Femur (tissue), 1 donor: Measurements from ENCODE around the gene CCR3.
"Not testable (repeated sequence)": the region's sequence is repeated elsewhere in the genome, so short reads cannot be mapped to it uniquely, and the experiment has no call there.

ENCODE experiments used
- DNase-seq: peaks from one replicate; pipeline ENCODE4 v3.0.0-alpha.2; 2017

The CCR3 gene

GRCh38 chr3:46242120-46242519, at the start of gene CCR3:
Gene CCR3 (plus strand): TSS chr3:46242460. CDS start chr3:46265159, 22,699 bp downstream.
- DNase-seq = no peak

GRCh38 chr3:46192939-46193338, 49.3 kb upstream of the CCR3 start:
- DNase-seq = no peak

DNA sequence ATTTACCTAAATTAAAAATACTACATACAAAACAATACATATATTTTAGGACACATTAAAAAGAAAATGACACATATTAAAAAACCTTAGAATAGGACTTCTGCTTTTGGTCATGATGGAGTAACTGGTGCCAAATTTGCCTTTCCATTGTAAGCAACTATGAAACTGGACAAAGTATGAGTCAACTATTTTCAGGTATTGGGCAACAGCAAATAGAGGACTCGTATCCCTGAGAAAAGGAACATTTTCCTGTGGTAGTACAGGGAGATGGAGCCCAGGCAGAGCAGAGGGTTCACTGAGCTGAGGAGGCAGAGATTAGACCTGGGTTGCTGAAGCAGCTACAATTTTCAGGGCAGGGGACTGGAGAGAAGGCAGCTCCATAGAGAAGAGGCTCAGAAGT, 48.8 kb upstream of the CCR3 start:
- DNase-seq = no peak

GRCh38 chr3:46194868-46195553, 47.2 kb upstream of the CCR3 start:
- no peak for DNase-seq

DNA sequence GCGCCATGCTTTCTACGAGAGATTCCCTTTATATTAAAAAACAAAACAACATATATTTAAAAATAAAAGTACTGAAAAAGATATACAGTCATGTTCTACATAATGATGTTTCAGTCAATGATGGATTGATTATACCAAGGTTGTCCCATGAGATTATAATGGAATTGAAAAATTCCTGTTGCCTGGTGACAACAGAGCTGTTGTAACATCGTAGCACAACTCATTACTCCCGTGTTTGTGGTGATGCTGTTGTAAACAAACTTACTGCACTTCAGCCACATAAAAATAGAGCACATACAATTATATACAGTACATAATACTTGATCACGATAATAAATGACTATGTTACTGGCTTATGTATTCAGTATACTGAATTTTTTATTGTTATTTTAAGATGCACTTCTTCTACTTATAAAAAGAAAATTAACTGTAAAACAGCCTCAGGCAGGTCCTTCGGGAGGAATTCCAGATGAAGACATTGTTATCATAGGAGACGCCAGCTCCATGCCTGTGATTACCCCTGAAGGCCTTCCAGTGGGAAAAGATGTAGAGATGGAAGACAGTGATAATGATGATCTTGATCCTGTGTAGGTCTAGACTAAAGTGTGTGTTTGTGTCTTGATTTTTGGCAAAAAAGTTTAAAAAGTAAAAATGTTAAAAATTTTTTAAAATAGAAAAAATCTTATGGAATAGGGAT, 45.9 kb upstream of the CCR3 start:
- DNase-seq = no peak

DNA sequence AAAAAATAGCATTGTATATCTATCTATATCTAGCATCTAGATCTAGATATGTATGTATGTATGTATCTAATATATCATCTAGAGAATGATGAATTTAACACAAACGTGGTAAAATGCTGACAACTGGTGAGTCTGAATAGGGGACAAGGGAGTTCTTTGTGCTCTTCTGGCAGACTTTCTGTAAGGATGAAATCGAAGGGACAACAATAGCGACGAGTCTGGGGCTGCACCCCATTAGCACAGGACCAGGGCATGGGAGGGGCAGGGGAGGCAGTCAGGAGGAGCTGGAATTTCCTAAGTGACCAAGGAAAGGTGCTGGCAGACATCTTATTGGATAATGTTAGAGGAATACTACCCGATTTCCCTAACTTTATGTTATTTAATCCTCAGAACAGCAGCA, 42.0 kb upstream of the CCR3 start:
- DNase-seq = no peak

GRCh38 chr3:46200790-46201189, 41.5 kb upstream of the CCR3 start:
- DNase-seq = no peak

- no peak for DNase-seq
These were observed 39.7 kb upstream of the CCR3 start for GRCh38 chr3:46202535-46202934.

DNA sequence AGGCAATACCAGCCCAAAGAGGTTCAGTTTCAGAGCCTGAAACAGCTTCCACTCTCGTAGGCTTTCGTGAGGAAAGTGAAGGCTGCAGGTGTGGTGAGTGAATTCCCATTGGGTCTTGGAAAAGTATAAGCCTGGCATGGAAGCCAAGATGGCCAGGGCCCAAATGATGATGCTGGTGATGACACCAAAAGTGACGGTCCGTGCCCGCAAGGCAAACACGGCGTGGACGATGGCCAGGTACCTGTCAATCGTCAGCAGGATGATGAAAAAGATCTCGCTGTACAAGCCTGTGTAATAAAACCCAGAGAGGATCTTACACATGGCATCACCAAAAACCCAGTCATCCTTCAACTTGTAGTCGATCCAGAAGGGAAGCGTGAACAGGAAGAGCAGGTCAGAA, 38.6 kb upstream of the CCR3 start:
- DNase-seq = no peak

DNA sequence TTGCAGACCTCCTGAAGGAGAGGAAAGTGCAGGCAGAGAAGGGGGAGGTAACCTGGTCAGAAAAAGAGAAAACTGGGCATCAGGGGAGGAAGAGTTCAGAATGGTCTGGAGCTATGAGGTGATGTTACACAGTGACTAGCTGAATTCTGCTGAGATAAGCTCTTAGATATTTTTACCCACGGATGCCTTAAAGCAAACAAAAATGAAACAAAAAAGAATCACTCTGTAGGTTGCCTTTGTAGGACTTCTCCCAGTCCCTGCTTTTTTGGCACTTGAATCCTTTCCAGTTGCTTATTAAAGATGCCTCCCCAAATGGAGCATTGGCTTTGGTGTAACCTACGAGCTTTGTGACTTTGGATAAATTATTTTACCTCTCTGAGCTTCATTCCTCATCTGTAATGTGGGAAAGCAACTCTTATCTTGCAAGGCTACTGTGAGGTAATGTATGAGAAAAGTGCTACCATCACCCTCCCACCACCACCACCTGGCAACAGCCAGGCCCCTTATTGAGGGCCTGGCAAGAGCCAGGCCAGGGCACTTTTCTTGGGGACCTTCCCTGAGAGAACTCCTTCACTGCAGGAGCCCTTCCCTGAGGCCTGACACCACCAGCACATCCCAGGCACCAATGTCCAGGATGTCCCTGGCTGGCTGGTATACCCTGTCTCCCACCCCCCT, 36.8 kb upstream of the CCR3 start:
- no peak for DNase-seq

DNA sequence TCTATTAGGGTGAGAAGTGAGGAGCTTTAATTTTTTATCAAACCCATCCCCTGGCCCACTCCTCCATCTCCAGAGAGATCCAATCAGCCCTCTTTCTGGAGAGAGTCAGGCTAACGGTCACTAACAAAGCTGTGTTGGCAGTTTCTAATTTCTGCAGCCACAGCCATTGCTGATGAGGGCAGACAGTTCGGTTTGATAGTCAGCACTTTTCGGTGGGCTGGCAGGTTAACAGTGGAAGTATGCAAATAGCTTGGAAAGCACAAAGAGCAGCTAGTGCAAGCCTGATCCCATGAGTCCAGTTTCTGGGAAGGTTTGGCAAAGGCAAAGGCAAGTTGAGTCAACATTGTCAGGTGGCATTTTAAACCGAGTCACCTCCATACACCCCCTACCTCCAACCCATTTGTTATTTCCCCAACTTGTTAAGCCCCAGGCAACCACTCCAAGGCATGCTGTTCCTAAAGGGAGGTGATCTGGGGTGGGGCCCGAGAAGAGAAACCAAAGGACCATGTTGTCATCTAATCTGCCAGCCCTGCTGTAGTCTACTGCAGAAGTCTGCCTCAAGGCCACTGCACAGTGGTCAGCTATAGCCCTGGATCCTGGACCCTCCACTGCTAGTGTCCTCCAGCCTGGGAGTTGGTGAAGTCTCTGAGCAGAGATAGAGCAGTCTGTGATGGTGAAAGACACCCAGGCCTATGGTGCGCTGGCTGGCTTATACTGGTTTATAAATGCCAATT, 35.8 kb upstream of the CCR3 start:
- DNase-seq = no peak

- not testable (repeated sequence) for DNase-seq
These were observed 34.7 kb upstream of the CCR3 start for GRCh38 chr3:46207514-46207913.

DNA sequence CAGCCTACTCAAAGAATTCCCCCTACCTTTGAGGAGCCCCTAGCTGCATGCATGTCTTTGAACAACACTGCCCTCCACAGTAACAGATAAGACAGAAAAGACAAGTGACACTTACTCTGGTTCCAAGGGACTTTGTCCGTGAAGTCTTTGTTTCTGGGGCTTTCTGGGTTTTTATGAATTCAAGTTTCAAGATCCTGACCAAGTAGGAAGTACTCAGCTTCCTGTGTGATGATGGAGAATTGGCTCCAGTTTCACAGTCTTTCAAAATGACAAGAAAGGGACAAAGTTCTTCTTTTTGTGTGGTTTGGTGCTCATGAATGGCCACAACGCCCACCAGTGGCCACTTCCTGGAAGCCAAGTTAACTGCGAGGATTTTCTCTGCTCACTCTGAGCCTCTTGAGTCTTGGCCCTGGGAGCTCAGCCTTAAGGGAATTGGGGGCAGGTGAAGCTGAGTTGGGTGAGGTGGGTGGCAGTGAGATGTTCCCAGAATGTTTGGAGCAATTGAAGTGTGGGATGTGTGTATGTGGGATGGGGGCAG, 34.0 kb upstream of the CCR3 start, which contains the start of gene CCR1:
CCR1 (minus strand) TSS at position 147 of the 538 bp plus-strand sequence. CDS start 4,000 bp downstream, outside the sequence.
- DNase-seq = peak; percentile 39

DNA sequence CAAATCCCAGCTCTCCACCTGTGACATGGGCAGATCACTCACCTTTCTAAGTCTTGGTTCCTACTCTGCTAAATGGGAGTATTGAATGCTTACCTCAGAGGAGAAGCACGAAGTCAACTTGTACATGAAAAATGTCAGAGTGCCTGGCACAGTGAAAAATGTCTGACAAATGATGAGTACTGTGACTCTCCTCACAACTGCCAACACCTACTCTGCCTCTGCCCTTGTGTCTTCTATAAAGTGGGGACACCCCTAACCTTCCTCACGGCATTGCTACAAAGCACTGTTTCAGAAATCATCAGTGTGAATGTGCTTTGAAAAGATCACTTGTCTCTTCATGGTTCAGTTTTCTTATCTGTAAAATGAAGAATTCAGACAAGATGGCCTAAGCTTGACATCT, 33.2 kb upstream of the CCR3 start:
- DNase-seq = no peak

GRCh38 chr3:46209746-46210470, 32.4 kb upstream of the CCR3 start:
- no peak for DNase-seq

- no peak for DNase-seq
These were observed 30.2 kb upstream of the CCR3 start for GRCh38 chr3:46212101-46212500.

DNA sequence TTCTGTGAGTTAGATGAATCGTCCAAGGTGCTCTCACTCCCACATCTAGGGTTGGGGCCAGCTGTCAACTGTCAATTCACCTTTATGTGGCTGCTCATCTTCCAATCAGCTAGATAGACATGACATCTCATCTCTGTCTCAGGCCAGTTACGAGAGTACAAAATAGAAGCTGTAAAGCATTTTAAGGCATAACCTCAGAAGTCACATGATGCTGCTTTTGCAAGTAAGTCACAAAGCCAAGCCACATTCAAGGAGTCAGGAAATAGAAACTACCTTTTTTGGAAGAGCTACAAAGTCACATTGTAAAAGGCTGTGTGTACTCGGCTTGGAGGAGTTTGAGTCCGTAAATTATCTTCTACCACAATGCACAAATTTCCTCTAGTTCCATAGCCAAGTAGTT, 29.1 kb upstream of the CCR3 start:
- no peak for DNase-seq

- no peak for DNase-seq
These were observed 27.4 kb upstream of the CCR3 start for GRCh38 chr3:46214751-46215352.

DNA sequence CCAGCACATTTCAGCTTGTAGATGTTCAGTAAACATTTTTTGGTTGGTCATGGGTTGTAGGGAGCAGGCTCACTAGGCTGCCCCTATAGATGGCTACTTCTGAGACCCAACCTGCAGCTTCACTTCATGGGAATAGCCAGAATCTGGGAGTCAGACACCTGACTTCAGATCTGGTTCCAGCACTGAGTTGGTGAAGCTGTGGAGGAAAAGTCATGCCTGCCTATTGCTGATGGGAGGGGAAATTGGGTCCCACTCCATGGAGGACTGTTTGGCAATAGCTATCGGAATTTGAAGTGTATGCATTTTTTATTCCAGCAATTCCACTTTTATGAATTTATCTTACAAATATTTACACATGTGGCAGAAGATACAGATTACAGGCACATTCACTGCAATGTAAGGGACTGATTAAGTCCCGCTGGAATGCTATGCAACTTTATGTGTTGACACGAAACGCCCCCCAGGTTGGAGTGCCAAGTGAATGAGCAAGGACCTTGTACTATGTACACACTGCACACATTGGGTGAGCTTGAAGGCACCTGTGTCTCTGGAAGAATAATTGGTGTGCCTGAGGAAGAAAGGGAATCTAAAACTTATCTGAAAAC, 26.3 kb upstream of the CCR3 start:
- no peak for DNase-seq

DNA sequence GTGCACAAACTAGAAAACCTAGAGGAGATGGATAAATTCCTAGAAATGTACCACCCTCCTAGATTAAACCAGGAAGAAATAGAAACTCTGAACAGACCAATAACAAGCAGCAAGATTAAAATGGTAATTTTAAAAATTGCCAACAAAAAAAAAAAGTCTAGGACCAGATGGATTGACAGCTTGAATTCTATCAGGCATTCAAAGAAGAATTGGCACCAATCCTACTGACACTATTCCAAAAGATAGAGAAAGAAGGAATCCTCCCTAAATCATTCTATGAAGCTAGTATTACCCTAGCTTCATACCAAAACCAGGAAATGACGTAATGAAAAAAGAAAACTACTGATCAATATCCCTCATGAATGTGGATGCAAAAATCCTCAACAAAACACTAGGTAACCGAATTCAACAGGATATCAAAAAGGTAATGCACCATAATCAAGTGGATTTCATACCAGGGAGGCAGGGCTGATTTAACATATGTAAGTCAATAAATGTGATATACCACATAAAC, 24.0 kb upstream of the CCR3 start:
- no peak for DNase-seq

DNA sequence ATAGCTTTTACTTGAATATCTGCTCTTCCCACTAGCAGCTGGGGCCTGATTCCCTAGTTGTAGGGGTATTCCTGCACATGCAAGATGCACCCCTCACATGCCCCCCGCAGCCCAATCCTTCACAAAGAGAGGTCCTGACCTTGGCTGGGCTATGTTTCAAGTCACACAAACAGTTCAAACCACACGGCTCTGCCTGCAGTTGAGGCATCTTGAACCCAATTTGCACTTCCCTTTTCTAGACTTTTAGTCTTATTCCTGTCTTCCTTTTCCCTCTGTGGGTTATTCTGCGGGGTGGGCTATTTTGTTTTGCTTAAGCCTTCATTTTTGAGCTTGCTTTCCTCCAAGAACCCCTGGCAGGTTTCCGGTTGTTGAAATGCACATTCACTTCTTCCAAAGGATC, 20.9 kb upstream of the CCR3 start:
- DNase-seq = no peak
